ENCODE results near the gene TDRD7. TPM values are rescaled to one million over a fixed set of nuclear protein-coding genes. Genes with fewer than 3 reads are reported as not detected.

The TDRD7 gene
- total and polyA plus RNA-seq, 9 of the 15 experiments (the other 6 are each of a cell fraction or from before 2014, with no cell fraction given), result 2.2 to 7.7 (median 5.2) TPM

- Histone ChIP-seq H3K9me1 (ENCODE audit: control insufficient read depth, insufficient read depth, low read length) (no peaks in the 10 kb centered on the region), H3K36me3 (ENCODE audit: control insufficient read depth, insufficient read depth, low read length) (no peaks in the 10 kb centered on the region), H3K4me2 (ENCODE audit: insufficient read depth, low read length) (no peak overlapping the region), H2AFZ (ENCODE audit: low read depth, low read length) (no peak overlapping the region), H3K27me3 (ENCODE audit: control insufficient read depth in 2 of 2, insufficient read depth in 2 of 2, low read length in 2 of 2) (no peaks in the 10 kb centered on the region; a peak in 1 of 5 replicates), H3K27ac (ENCODE audit: extremely low read depth, low read depth, low read length) (no peak overlapping the region), H3K4me3 (no peak overlapping the region), H3K9ac (ENCODE audit: insufficient read depth in 1 of 2, low read depth in 2 of 2, low read length in 2 of 2) (no peak overlapping the region), H3K9me3 (replicated peaks; ENCODE audit: control insufficient read depth, insufficient read depth, low read depth, low read length) (no peaks in the 10 kb centered on the region), H3K4me1 (replicated peaks in 1 of 2; ENCODE audit: control insufficient read depth in 2 of 2, insufficient read depth in 2 of 2, low read length in 2 of 2) (peaks cover 9 to 12% of the 10 kb centered on the region in 2 experiments; a peak in 3 of 5 replicates), H3K79me2 (ENCODE audit: control insufficient read depth, insufficient read depth, low read length) (no peaks in the 10 kb centered on the region), H4K20me1 (replicated peaks; ENCODE audit: control insufficient read depth, insufficient read depth, low read length) (no peaks in the 10 kb centered on the region)
- in situ Hi-C loops (cut with MboI), result loop anchor here (10.0 kb wide), 1 partner anchor 559 kb away; the partner anchor contains the start of gene ZNF782
- intact Hi-C loops (cut with micrococcal nuclease), result no loop called here
- POLR2A ChIA-PET, result interaction anchor here (1.1 to 1.2 kb wide), 2 partner anchors 14 to 23 kb away, joined by 4 read pairs; no protein-coding TSS in a partner anchor
- FAIRE-seq, result no peak
- WGBS (ENCODE audit: insufficient coverage, low coverage, missing lambda C conversion rate), result 71% methylated on average over 4 of the region's 4 CpGs
- CTCF ChIA-PET (ENCODE audit: low intra/inter-chr PET ratio), result no interaction called here
- no peak for DNase-seq (ENCODE audit: extremely low read depth in 1 of 4, low spot score in 3 of 4)
- BruUV-seq (replicated peaks), result no TSS peak
- ATAC-seq, result no peak
- TF ChIP-seq PURB (CRISPR knock-in tag; IDR thresholded peaks at IDR 0.05; ENCODE audit: low read depth), result no peak
- no peak for TF ChIP-seq HMG20B (CRISPR knock-in tag; IDR thresholded peaks at IDR 0.05)
- TF ChIP-seq ZBTB1 (CRISPR knock-in tag; IDR thresholded peaks at IDR 0.05; ENCODE audit: borderline replicate concordance, low read depth), result no peak
- no peak for TF ChIP-seq ID3 (CRISPR knock-in tag; IDR thresholded peaks at IDR 0.05)
- TF ChIP-seq ID3 (tag; IDR thresholded peaks at IDR 0.05), result no peak
- no peak for TF ChIP-seq SP2 (IDR thresholded peaks at IDR 0.05; ENCODE audit: extremely low read depth, low read depth, low read length, poor library complexity, severe bottlenecking)
- no peak for TF ChIP-seq XRCC4 (IDR thresholded peaks at IDR 0.05; ENCODE audit: extremely low read depth, insufficient read depth, insufficient read length)
- TF ChIP-seq CAMTA2 (CRISPR knock-in tag; conservative IDR thresholded peaks at IDR 0.05), result no peak
- no peak for TF ChIP-seq SRSF9 (IDR thresholded peaks at IDR 0.05; ENCODE audit: borderline replicate concordance, low read depth, low read length)
- no peak for TF ChIP-seq THAP7 (CRISPR knock-in tag; IDR thresholded peaks at IDR 0.05)
- no peak for TF ChIP-seq ZFP1 (CRISPR knock-in tag; IDR thresholded peaks at IDR 0.05)
- TF ChIP-seq GTF2F1 (IDR thresholded peaks at IDR 0.05; ENCODE audit: low read depth, low read length), result no peak
- no peak for TF ChIP-seq REST (IDR thresholded peaks at IDR 0.05; ENCODE audit: borderline replicate concordance)
- TF ChIP-seq REST (CRISPR knock-in tag; IDR thresholded peaks at IDR 0.05; ENCODE audit: low read depth), result no peak
- TF ChIP-seq BACH1 (tag; IDR thresholded peaks at IDR 0.05), result no peak
- TF ChIP-seq SP1 (CRISPR knock-in tag; IDR thresholded peaks at IDR 0.05), result no peak
These were observed 1.6 kb downstream of the TDRD7 start for GRCh38 chr9:97413462-97413861.

All from K562 (cell line).